Hematopoietic multipotent progenitor cell treated with erythropoietin and hydrocortisone succinate and interleukin-3 and kit ligand, for 6 days (in vitro differentiated cells): ENCODE measurements around the gene LIN37.
"Not testable (repeated sequence)": the region's sequence is repeated elsewhere in the genome, so short reads cannot be mapped to it uniquely, and the experiment has no call there.

Source experiments
- DNase-seq: peaks from one replicate; pipeline ENCODE4 v3.0.0-alpha.2; 2015

Gene LIN37

GRCh38 chr19:35719402-35720162, 28.8 kb upstream of the LIN37 start:
- DNase-seq = no peak

DNA sequence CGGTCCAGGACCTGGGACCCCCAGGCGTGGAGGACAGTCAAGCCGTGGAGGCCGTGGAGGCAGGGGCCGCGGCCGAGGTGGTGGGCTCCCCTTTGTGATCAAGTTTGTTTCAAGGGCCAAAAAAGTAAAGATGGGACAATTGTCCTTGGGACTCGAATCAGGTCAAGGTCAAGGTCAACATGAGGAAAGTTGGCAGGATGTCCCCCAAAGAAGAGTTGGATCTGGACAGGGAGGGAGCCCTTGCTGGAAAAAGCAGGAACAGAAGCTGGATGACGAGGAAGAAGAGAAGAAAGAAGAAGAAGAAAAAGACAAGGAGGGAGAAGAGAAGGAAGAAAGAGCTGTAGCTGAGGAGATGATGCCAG, 28.2 kb upstream of the LIN37 start:
- DNase-seq = no peak

DNA sequence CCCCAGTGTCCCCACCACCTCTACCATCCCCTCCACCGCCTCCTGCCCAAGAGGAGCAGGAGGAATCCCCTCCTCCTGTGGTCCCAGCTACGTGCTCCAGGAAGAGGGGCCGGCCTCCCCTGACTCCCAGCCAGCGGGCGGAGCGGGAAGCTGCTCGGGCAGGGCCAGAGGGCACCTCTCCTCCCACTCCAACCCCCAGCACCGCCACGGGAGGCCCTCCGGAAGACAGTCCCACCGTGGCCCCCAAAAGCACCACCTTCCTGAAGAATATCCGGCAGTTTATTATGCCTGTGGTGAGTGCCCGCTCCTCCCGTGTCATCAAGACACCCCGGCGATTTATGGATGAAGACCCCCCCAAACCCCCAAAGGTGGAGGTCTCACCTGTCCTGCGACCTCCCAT, 27.7 kb upstream of the LIN37 start:
- no peak for DNase-seq

DNA sequence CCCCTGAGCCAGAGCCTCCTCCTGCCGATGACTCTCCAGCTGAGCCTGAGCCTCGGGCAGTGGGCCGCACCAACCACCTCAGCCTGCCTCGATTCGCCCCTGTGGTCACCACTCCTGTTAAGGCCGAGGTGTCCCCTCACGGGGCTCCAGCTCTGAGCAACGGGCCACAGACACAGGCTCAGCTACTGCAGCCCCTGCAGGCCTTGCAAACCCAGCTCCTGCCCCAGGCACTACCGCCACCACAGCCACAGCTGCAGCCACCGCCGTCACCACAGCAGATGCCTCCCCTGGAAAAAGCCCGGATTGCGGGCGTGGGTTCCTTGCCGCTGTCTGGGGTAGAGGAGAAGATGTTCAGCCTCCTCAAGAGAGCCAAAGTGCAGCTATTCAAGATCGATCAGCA, 27.0 kb upstream of the LIN37 start:
- DNase-seq = no peak

DNA sequence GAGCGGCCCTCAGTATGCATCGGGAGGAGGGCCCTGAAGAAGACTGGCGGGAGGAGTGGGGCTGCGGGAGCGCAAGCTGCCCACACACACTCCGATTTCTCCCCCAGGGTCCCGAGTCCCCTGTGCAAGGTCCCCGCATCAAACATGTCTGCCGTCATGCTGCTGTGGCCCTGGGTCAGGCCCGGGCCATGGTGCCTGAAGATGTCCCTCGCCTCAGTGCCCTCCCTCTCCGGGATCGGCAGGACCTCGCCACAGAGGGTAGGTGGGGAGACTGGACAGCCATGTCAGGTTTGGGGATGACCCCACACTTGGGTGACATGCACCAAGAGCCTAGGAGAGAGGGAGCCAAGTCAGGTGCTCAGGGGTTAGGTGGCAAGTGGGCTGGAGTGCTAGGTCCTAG, 25.9 kb upstream of the LIN37 start:
- no peak for DNase-seq

DNA sequence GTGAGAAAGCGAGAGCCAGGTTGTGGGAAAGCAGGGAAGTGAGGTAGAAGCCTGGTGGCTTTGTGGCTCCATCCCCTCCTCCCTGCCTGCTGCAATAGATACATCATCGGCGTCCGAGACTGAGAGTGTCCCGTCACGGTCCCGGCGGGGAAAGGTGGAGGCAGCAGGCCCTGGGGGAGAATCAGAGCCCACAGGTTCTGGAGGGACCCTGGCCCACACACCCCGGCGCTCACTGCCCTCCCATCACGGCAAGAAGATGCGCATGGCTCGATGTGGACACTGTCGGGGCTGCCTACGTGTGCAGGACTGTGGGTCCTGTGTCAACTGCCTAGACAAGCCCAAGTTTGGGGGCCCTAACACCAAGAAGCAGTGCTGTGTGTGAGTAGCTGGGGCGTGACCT, 25.5 kb upstream of the LIN37 start:
- DNase-seq = no peak

DNA sequence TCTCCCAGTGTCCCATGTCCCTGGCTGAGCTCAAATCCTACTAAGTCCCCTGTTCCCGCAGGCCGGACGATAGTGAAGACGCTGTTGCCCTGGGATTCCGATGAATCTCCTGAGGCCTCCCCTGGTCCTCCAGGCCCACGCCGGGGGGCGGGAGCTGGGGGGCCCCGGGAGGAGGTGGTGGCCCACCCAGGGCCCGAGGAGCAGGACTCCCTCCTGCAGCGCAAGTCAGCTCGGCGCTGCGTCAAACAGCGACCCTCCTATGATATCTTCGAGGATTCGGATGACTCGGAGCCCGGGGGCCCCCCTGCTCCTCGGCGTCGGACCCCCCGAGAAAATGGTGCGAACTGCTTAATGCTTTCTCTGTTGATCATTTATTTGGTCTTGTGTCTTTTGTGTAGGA, 24.7 kb upstream of the LIN37 start:
- DNase-seq = no peak

- not testable (repeated sequence) for DNase-seq
Observed at GRCh38 chr19:35724132-35724531, 24.2 kb upstream of the LIN37 start.

DNA sequence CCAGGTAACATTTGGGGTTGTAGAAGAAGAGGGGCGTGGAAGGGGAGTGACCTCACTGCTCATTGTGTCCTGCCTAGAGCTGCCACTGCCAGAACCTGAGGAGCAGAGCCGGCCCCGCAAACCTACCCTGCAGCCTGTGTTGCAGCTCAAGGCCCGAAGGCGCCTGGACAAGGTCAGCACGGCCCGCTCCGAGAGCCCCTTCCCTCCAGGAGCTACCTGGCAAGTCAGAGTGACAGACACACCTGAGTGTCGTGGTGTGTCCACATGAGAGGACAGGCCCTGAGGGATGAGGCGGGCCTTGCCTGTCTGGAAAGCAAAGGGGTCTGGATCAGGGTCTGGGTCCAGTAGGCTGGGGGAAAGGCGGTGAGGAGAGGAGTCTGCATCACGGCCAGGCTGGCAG, 23.8 kb upstream of the LIN37 start:
- no peak for DNase-seq

- no peak for DNase-seq
Observed at GRCh38 chr19:35725216-35725861, 23.0 kb upstream of the LIN37 start.

GRCh38 chr19:35727053-35727955, 21.1 kb upstream of the LIN37 start:
- DNase-seq = no peak

GRCh38 chr19:35727956-35728706, 20.2 kb upstream of the LIN37 start:
- no peak for DNase-seq

GRCh38 chr19:35729021-35729420, 19.4 kb upstream of the LIN37 start:
- DNase-seq = no peak

DNA sequence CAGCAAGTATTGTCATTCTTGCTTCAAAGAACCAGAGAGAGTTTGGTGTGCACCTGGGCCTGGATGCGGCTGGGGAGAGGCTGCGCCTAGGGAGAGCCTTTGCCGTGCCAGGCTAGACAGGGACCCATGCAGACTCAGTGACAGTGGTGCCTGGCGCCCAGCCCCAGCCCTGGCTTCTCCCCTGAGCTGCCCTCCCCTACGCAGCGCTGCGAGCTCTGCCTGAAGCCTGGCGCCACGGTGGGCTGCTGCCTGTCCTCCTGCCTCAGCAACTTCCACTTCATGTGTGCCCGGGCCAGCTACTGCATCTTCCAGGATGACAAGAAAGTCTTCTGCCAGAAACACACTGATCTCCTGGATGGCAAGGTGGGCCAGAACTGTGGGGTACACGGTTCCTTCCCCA, 18.6 kb upstream of the LIN37 start:
- DNase-seq = no peak

DNA sequence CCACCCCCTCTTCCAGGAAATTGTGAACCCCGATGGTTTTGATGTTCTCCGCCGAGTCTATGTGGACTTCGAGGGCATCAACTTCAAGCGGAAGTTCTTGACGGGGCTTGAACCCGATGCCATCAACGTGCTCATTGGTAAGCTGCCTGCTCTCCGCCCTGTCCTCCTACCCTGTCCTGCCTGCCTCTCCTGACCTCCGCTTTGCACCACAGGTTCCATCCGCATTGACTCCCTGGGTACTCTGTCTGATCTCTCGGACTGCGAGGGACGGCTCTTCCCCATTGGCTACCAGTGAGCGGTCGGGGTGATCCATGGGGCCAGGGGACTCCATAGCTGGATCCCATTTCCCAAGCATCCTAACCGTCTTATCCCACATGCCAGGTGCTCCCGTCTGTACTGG, 18.1 kb upstream of the LIN37 start:
- DNase-seq = no peak

DNA sequence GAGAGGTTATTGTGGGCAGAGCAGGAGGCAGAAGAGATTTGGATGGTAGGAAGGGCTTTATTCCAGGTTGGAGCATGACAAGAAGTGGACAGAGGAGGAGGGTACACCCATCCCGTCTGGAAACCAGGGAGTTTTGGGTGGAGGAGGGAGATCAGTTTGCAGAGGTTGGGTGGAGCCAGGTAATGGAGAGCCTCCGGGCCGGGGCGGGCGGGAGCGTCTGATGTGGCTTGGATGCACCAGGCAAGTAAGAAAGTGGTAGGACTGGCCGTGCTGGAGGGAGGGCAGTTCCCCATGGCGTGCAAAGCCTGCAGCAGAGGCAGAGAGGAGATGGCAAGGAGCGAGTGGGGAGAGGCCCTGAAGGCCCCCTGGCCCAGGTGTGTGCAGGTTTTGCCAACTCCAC, 17.0 kb upstream of the LIN37 start:
- DNase-seq = no peak

DNA sequence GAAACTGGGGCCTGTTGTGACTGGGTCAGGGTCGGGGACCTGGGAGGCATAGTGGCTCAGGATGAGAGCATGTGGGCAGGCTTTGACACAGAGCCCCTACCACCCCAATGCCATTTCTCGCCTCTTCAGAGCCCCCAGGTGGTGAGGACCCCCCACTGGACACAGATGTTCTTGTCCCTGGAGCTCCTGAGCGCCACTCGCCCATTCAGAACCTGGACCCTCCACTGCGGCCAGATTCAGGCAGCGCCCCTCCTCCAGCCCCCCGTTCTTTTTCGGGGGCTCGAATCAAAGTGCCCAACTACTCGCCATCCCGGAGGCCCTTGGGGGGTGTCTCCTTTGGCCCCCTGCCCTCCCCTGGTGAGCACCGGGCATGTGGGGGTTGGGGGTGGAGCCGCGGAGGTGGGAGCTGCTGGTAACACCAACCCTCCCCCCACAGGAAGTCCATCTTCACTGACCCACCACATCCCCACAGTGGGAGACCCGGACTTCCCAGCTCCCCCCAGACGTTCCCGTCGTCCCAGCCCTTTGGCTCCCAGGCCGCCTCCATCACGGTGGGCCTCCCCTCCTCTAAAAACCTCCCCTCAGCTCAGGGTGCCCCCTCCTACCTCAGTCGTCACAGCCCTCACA, 16.5 kb upstream of the LIN37 start:
- DNase-seq = no peak

GRCh38 chr19:35732540-35733179, 15.7 kb upstream of the LIN37 start:
- no peak for DNase-seq

GRCh38 chr19:35733180-35734125, 14.9 kb upstream of the LIN37 start:
- no peak for DNase-seq

- DNase-seq = no peak
Observed at GRCh38 chr19:35734273-35734672, 14.1 kb upstream of the LIN37 start.

DNA sequence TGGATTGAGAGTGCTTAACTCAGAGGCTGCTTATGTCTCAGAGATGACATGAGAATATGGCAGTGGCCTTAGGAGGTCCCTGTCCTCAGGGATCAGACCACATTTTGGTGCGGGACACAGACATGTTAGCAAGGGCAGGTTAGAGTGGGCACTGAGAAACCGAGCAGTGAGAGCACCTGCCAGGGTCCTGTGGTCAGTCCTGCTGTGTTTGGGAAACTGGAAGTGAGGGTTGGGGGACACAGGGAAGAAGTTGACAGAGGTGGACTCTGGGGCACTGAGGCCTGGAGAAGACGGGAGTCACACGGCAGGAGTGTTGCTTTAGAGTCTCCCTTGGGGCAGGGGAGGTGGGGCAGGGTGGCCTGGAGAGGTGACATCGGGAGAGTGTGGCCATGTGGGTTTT, 13.5 kb upstream of the LIN37 start:
- DNase-seq = no peak
